ENCODE measurements around the gene KATNA1.

DNA sequence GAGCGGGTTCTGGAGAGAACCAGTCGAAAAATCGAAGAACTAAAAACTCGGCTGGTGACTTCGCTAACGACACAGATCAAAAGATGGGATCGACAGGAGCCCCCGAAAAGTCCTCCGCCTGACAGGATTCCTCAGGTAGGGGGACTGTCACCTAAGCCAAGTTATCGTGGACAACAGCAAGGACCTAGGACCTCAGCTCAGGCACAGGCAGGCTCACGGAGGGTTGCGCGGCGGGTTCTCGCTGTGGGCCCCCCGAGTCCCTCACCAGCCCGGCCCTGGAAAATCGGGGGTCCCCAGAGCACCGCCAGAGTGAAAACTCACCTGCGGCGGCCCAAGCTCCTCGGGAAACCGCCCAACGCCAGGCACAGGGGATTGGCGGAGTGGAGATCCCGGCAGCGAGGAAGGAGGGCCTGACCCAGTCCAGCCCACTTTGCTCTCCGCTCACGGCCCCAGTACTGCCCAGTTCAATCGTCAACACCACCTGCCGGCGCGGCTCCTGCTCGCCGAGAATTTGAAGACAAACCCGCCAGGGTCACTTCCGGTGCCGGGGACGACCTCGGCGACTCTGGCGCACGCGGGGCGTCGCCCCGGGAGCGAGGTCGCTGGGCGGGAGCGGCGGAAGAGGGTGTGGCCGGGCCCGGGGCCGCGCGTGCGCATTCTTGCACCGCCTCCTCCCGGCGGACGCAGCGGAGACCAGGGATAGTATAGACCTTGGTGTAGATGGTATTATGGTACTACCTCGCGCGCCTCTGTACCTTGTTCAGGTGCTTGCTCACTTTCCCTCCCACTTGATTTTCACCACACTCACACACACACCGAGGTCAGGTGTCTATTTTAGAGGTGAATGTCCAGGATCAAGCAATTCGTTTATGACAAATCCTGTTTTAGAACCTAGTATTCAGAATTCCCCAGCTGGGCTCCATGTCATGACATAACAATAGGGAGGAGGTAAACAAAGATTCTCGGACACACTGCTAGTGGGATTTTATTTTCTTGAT is at the start of gene KATNA1:
- peak; percentile 78 to 91 (median 91) for TF ChIP-seq POLR2A (IDR thresholded peaks at IDR 0.05)
- TF ChIP-seq, protein P1, sequence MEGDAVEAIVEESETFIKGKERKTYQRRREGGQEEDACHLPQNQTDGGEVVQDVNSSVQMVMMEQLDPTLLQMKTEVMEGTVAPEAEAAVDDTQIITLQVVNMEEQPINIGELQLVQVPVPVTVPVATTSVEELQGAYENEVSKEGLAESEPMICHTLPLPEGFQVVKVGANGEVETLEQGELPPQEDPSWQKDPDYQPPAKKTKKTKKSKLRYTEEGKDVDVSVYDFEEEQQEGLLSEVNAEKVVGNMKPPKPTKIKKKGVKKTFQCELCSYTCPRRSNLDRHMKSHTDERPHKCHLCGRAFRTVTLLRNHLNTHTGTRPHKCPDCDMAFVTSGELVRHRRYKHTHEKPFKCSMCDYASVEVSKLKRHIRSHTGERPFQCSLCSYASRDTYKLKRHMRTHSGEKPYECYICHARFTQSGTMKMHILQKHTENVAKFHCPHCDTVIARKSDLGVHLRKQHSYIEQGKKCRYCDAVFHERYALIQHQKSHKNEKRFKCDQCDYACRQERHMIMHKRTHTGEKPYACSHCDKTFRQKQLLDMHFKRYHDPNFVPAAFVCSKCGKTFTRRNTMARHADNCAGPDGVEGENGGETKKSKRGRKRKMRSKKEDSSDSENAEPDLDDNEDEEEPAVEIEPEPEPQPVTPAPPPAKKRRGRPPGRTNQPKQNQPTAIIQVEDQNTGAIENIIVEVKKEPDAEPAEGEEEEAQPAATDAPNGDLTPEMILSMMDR (IDR thresholded peaks at IDR 0.05) = peak in 3 of 7 experiments; percentile 8 to 29 (median 26)

Data from body of pancreas (tissue), 4 donors.